GM19372 (cell line): ENCODE results near the gene KRT78.
"Not testable (repeated sequence)": the region's sequence is repeated elsewhere in the genome, so short reads cannot be mapped to it uniquely, and the experiment has no call there.

Experiments used
- ATAC-seq: cut with Tn5 transposase; IDR thresholded peaks from one replicate; pipeline ENCODE4 v1.9.1; 2021; ENCODE audit warnings: mild to moderate bottlenecking, low read depth, moderate library complexity; ENCODE audit not compliant: unreplicated experiment

Gene KRT78

DNA sequence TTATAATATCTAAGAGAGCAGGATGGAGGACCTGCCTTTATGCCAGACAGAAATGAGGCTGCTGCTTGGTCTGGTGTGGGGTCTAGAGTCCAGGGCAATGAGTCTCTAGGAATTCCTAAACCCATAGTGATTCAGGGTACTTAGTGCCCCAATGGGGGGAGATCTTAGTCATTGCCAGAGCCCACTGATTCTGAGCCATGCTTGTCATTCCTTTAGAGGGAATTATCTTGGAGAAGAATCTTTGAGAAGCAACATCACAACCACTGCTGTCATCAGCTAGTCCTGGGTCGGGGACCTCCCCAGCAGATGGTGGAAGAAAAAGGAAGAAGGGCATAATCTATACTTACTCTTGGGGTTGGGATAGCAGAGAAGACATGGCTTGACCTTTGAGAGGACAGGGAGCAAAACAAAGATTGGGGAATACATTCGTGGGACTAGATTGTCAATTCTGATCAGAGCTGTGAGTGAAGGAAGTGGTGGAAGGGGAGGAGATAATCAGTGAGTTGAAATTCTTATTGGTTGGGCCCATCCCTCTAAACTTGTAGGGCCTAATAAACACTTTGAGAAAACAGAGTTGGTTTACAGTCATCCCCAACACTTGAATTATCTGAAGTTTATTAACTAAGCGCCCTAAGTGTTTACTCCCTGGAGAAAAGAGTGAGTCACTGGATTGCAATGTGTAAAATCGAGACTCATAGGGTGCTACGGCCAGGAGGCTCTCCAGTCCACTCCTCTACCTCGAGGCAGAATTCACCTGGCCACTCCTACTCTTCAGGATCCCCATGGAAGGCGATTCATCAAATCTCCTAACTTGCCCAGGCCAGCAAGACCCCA lies 49.9 kb downstream of the KRT78 start:
- ATAC-seq, result no peak

DNA sequence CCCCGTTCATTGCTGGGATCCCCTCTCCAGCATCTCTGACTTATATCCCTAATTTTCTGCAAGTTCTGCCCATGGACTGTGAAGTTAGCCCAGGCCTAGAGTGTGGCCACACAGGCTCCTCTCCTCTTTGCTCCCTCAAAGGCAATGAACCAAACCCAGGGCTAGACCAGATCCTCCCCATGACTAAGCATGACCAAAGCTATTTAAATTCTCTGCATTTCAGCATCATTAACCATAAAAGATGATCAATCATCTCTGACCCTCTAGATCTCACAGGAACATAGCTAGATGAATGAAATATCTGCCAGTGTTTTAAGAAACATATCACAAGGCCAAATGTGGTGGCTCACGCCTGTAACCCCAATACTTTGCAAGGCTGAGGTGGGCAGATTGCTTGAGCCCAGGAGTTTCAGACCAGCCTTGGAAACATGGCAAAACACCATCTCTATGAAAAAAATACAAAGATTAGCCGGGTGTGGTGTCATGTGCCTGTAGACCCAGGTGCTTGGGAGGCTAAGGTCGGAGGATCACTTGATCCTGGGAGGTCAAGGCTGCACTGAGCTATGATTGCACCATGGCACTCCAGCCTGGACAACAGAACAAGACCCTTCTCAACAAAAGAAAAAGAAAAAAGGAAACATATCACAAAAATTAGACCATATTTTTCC lies 50.7 kb downstream of the KRT78 start:
- ATAC-seq, result no peak

DNA sequence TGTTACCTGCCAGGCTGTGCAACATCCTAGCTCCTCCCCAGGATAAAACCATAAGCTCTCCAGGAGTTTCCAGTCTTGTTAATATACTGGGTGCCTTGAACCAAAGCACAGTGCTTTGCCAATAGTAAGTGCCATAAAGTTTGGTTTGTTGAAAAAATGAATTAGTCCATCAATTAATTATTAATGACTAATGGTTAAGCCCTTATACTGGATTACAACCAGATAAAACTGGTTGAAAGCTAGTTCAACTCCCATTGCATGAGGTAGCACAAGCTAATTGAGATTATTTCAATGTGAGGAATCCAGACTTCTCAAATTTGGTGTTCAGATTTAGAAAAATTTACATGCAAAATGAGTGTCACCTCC lies 51.3 kb downstream of the KRT78 start:
- ATAC-seq, result no peak

DNA sequence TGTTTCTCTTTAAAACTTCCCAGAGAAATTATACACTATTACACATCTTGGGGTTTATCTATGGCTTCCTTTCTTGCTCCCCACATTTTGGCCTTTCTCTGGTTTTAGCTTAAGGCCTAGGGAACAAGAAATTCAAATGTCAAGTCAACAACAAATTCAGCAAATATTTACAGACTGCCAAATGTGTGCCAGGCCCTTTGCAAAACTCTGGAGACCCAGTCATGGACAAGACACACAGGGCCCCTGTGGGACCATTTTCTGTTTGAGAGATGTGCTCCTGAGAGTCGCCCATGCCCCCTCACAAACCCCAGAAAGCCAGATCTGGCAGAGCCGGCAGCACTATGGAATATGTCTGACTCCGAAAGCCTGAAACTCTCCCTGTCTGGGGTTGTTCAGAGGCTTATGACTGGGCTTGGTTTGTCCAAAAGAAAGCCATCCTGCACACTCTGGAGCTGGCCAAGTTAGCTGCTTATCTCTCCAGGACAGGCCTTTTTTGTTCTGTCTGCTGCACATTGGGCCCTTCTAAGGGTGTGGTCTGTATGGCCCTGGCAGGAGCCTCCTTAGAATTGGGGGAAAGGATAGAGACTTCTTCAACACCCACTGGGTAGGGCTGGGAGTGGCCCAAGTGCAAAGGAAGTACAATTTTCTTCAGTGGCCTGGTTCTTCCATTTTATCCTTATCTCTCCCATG lies 51.8 kb downstream of the KRT78 start:
- no peak for ATAC-seq

DNA sequence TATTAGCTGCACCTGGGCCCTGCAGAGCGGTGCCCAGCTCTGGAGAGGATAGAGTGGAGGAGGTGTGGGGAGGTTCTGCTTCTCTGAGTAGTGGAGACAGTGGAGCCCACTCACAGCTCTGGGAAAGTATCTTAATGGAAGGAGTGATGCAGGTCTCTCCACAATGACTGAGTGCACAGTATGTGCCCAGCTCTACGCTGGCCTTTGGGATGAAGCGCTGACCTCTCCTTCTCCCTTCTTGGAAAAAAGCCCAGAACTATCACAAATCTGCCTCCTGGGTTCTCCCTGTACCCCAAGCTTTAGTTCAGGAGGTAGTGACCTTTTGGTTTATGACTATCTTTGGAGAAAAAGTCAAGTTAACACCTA lies 52.4 kb downstream of the KRT78 start:
- no peak for ATAC-seq

DNA sequence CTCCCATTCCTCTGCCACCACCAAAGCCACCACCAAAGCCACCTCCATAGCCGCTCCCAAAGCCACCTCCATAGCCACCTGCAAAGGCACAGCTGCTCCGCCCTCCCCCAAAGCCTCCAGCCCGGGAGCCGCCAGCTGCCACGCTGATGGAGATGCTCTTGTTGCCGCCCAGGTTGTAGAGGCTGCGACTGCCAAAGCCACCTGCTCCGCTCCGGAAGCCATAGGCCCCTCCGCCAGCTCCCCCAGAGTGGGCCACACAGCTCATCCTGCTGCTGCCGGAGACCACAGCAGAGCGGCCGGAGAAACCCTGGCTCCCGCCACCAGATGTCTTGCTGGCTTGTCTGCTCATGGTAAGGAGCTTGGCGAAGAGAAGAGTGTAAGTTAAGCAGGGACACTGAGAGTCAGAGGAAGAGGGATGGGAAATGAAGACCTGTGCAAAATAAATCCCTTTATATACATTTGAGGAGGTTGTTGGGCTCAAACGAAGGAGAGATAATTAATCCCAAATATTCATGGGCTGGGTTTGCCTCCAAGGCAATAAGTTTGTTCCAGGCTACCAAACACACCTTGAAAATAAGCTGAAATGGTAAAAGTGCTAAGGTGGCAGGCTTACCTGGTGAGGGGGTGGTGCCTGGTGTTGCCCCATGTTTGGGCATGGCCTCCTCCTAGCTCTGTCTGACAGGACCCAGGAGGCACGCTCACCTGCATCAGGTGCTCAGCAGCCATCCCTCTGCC lies 52.9 kb downstream of the KRT78 start, which contains the start of gene KRT3:
Gene KRT3, minus strand, starts transcription at position 424 of the 735 bp plus-strand sequence. Its CDS starts 75 bp downstream, at position 349.
- no peak for ATAC-seq

DNA sequence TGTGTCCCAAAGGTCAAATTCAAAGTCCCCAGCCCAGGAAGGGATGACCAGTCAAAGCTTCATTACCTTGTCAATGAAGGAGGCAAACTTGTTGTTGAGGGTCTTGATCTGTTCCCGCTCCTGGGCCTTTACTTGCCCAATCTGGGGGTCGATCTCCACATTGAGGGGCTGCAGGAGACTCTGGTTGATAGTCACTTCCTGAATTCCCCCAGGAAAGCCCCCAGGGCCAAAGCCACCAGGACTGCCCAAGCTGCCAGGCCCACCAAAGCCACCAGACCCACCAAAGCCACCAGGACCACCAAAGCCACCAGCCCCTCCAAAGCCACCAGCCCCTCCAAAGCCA lies 53.5 kb downstream of the KRT78 start:
- not testable (repeated sequence) for ATAC-seq

DNA sequence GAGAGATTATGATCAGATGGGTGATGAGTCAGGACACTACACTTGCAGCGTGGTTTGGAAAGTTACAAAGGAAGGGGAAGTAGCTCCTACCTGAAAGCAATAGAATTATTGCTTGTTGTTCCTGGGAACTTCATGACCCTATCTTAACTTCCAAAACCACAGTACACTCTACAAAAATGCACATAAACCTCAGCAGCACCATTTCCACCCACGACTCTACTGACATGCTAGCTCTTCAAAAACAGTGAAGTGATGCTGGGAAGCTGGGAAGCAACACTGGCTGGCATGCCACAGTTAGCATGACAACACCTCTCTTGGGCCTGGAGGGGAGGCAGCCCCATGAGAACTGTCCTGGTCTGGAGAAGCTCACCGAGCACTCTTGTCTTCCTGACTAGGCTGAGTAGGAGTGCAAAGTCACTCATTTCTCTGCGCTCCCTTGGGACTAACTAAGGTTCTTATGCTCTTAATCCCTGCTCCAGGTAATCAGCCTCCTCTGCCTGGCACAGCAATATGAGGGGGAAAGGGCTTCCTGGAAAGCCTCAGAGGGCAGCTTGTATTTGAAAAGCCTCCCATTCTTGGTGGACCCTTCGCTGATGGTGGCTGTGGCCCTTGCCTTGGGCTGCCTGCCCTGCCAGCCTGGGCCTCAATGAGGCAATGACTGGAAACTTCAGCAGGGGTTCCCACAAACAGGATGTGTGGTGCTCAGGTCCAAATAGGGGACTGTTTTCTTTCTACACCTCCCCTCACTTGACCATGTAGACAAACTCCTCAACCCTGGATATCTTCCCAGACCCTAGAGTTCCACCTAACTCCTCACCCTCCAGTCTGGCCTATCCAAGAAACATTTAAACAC lies 54.1 kb downstream of the KRT78 start:
- no peak for ATAC-seq

DNA sequence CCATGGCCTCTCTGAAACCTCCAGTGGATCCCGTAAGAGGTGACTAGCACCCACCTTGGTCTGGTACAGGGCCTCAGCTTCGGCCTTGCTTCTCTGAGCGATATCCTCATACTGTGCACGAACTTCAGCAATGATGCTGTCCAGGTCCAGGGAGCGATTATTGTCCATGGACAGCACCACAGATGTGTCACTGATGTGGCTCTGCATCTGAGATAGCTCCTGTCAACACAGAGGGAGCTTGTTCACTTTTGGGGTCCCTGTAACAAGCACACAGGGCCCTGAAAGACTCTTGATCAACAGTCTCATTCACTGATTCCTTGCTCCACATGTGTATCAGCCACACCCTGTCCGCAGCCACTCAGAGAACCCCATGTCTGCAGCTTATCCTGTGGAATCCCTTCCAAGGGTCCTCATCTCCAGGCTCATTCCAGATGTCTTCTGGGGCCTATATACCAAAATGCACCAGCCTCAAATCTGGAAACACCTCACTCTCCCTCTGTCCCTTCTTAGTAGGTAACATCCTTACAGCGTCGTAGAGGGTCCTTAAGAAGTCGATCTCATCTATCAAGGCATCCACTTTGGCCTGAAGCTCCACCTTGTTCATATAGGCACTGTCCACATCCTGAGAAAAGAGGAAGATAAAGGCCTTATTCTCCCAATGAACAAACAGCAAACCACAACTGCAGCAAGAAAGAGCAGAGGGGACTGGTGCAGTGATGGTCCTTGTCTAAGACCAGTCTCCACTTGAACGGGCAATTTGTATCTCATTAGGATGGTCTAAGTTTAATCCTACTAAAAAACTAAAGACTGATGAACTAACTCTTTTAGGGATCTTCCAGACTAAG lies 56.4 kb downstream of the KRT78 start:
- no peak for ATAC-seq

DNA sequence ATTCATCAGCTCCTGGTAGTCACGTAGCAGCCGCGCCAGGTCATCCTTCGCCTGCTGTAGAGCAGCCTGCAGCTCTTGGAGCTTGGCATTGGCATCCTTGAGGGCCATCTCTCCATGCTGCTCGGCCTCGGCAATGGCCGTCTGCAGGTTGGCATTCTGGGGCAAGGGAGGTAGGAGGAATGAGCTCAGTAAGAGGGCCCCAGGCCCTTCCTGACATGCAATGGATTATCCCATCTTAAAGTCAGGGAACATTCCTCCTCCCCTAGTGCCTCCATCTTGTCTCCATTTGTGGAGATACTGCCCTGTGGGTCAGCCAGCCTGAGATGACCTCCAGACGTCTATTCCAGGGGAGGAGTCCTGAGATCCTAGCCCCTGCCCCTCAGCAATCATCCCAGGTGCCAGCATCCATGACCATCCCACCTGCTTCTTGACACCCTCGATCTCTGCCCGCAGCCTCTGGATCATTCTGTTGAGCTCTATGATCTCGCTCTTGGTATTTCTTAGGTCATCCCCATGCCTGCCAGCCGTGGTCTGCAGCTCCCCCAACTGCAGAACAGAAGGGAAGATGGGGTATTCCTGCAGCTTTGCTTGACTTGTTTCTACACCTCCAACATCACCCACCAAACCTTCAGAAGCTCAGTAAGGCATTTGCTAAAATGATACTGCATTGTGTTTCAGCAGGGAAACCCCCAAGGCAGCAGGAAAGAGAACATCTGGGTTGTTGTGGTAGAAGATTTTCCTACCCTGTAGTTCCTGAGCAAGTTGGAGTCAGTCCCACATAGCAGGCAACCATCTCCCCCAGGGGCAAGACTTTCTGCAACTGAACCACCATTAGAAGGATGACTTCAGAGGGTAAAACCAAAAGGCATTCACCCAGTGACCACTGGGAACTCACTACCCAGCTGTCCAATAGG lies 57.3 kb downstream of the KRT78 start:
- ATAC-seq, result no peak

DNA sequence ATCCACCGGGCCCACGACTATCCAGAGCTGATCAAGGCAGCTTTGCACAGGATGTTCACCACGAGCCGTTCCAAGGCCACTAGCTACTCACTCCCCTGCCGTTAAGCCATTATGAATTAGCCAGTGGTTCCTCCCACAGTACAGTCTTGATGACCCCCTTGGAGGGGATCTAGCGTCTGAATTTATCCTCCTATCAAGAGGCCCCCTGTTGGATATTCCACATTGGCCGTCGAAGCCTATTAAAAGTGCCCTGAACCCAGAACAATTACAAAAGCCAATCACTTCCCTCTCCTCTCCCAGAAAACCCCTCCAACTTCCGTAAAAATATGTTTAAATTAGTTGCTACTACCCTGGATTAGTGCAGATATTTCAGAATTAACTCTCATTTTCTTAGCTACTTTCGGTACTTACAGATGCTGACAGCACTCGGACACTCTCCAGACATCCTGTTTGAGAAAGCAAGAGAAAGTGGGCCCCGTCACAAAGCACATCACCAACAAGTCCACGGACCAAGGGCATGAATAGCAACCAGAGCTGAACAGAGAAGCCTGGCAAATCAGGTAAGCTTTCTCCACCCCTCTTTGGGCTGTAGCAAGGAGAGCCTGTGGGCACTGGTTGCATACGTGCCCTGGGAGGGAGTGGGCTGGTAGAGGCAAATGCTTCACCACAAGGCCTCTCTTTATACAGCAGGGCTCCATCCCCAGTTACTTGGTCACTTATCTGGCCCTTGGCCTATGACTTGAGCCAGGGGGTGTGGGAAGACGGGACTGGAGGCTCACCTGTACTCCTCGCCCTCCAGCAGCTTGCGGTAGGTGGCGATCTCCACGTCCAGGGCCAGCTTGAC lies 58.1 kb downstream of the KRT78 start:
- no peak for ATAC-seq

DNA sequence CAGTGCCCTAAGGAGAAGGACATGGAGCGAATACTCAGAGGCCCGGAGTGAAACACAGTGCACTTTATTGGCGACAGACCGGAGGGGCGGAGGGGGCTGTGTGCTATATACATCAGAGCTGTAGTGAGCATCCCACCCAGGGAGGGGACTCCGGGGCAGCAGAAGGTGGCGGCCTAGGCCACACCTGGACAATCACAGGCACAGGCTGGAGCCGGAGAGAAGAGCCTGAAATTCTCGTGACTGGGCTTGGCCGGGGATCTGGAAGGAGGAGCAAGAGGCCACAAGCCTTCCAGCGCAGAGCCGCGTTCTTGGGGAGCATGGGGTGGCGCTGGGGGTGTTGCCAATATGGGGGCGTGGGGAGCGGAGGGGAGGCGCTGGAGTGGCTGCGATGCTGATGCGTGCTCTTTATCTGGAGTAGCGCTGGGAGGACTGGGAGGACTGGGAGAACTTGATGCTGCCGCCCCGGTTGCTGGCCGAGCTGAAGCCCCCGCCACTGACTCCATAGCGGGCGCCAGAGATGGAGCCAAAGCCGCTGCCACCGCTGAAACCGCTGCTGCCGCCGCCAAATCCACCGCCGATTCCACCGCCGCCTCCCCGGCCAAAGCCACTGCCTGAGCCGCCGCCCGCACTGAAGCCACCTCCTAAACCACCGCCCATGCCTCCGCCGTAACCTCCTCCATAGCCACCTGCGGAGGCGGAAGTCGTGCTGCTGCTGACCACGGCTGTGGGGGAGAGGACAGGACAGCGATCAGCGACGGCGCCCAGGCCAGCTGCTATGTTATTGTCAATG lies 59.0 kb downstream of the KRT78 start:
- ATAC-seq, result no peak

DNA sequence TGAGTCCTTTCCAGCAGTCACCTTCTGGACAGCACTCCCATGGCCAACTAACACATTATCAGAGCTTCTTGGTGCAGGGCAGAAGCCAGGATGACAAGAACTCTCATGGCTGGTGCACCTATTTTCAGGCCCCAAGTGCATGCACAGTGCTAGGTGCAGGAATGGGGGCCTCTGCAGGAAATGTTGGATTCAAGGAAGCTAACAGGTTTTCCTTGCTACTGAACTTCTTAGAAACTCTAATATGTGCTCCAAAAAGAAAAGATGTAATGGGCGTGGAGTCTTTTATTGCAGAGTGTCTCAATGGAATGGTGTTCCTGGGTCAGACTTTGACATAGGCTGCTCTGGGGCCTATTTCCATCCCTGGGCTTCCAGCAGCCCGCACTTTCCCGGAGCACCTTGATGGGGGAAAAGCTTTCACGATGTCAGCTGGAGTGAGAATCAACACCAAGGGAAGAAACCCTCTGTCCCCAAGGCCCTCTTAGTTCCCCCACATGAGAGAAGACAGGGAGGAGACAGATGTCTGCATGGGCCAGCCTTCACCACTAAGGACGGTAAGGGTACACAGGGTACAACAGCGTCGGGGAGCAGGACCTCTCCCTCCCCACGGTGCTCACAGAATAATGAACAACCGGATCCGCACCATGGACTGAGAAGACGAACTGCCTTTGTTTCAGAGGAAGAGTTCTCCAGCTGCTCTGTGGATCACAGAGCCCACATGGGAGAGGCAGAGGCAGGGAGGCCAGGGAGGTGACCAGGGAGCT lies 59.7 kb downstream of the KRT78 start:
- ATAC-seq, result no peak

DNA sequence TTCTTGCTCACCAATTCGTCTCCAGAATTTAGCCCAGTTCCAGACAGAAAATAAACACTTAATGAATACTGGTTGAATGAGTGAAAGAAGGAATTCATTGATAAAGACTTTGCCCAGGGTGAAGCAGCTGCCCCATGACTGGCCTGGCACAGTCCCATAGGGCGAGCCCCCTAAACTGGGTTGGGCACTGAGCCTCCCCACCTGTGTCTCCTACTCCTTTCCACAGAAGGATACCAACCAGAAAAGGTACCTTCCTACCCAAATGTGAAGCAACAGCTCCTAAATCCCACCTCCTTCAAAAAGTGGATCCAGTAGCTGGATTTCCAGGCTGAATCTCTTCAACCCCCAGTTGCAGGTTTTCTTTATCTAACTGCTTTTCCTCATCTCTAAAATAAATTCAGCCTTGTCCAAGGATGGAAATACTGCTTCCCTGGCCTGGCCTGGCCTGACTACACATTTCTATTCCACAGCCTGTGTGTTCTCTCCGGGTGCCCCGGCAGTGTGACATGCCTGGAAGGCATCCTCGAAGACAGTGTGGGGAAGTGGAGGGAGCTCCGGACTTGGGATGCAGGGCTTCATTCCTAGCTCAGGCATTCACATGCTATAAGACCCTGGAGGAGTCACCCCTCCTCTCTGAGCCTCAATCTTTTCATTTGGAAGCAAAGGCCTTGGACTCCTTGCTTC lies 60.5 kb downstream of the KRT78 start:
- no peak for ATAC-seq
